HG02763 (cell line): ENCODE data around the gene TMEM54.

Source experiments
- ATAC-seq: cut with Tn5 transposase; IDR thresholded peaks from one replicate; pipeline ENCODE4 v1.9.1; 2021; ENCODE audit warnings: mild to moderate bottlenecking, moderate library complexity; ENCODE audit not compliant: unreplicated experiment

The TMEM54 gene

DNA sequence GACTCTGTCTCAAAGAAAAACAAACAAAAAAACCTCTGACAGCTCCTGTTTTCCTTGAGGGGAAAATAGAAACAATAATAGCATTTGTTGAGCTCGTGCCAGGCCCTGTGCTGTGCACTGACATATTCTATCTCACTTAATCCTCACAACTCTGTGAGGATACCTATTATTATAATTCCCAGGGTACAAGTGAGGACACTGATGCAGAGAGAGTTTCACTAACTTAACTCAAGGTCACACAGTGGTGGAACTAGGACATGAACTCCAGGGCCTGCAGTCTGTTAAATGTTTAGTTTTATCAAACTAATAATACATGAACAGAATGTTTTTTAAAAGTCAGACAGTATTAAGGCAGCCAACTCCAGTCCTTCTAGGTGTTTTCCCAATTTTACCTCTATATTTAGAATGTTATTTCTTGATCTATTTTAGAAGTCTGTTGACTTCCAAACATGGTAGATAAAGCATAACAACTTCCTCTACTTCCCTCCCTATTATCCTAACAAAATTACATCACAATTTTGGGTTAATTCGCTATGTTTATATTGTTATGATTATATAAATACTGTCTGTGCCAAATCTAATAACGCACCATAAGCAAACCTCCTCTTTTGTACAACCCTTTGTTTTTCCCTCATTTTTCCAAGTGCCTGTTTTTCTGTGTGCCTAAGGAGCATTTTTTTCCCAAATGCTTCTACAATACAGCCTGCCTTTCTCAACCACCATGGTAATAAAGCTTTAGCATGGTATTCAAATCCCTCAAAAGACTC is 35.4 kb downstream of the TMEM54 start:
- ATAC-seq = no peak

DNA sequence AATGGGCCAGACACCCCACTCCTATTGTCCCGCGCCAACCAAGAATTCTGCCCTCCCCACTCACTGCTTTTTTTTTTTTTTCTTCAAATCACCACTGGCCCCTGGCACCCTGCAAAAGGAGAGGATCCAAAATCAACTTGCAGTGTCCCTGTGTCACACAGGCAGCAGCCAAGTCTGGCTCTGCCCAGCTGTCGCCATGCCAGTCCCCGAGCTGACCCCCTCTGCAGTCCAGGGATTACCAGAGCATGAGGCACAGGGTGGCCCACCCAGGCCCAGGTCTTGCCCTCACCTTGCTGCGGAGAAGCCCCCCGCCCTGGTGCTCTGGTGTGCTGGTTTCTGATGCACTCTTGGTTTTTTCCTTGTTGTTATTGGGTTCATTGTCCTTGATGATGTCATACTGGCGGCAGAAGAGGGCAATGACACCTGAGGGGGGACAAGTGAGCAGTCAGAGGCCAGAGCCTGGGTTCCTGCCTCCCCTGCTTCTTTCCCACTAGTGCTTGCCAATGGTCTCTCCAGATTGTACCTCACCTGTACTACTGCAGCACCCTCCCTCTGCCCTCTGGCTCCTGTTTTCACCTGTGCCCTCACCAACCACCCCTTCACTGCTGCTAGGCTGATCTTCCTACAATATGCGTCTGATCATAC is 36.7 kb downstream of the TMEM54 start:
- ATAC-seq = no peak

DNA sequence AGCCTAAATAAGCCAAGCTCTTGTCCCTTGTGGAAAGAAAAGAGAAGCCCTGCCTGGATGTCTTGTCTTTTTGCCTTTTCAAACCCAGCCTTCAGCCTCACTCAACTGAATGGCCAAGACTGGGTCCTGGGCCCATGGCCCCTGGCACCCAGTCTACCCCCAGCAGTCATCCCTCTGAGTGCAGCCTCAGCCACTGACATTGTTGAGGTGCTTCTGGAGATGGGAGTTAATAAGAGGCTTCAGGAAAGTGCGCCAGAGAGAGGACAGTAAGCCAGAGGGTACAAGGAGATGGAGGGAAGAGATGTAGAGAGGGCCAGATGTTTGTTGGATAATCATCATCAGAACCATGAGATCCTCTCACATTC is 37.3 kb downstream of the TMEM54 start:
- ATAC-seq = no peak

DNA sequence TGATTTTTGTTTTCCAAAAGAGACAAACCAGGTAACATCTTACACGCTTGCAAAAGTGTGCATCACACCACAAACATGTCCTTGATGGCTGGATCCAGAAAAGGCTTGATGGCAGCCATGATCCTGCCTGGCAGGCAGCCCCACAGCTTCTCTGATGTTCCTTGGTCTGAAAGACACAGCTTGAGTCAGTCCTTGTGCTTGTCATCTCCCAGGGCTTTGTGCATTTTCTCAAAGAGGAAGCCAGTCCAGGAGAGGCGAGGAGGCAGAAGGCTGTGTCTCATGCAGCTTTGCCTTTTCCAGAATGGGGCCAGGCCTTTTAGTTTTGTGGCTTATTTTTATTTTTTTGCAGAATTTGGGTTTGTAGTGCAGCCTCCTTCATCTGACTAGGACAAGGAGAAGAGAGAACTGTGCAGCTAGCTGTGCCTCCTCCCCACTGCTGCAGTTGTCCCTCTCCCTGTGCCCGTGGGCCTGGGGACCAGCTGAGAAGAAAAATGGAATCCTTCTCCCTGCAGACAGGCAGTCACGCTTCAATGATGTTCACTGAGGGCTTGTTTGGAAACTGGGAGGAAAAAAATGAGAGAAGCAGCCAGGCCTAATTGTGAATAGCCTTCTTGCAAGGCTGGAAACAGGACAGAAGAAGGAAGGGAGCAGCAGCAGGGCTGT is 37.8 kb downstream of the TMEM54 start:
- no peak for ATAC-seq

DNA sequence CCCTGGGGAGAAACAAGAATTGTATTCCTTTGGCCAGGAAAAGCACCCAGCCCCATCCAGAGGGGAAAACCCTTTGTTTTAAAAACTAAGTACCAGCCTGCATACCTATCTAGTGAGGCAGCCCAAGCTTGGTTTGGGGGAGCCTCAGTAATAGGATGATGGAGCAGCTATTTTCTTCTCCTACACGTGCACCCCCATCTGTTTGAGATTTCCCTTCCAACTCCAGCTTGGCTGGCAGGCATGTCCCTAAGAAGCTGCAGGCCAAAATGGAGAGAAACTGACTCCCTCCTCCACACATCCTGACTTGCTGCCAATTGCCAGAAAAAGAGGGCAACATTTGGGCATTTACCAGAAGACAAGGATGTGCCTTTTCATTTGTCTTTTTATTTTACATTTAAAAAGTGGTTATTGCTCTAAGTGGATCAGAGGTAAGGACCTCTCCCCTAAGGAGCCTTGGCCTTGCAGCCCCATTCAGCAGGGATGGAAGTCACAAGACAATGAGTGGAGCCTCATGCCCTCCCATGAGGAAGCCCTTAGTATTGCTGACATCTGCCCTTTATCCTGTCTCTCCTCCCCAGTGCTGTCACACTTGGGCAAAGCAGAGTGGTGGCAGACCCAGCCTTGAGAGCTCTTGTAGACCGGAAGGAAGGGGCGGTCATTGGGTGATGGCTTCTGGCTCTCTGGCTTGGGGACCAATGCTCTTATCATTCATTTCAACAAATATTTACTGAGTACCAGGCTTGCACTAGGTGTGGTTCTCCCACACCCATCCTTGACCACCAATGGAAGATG is 39.1 kb downstream of the TMEM54 start:
- ATAC-seq = no peak

DNA sequence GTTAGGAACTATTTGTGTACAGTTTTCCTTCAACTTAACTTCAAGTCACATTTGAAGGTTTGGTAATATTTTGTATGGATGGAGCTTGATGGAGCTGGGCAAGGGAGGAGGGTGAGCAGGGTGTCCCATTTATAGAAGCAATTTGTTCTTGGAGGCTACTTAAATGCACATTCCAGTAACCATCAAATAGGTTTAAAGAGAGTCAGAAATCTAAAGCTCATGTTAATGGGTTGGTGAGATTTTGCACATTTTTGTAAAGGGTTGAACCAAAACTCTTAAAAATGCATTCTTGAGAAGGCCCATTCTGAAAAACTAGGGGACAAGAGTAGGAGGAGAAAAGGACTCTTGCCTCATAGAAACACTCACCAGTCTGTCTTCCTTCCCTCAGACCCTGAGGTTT is 40.6 kb downstream of the TMEM54 start:
- ATAC-seq = no peak

DNA sequence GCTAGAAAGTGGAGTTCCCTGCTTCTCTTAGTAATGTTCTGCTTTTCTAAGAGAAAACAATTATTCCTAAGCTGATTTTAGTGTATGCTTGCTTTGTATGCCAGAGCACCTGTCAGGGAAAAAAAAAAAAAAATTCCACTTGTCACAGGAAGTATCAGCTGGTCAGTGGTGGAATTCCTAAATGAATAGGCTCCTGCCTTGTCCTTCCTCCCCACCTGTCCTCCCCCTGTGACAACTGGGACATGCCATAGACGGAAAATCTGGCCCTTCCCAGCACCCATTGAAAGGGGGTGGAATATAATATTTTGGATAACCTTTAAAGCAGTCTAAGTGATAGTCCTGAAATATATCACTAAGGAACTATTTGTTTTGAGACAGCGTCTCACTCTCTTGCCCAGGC is 41.3 kb downstream of the TMEM54 start:
- no peak for ATAC-seq

DNA sequence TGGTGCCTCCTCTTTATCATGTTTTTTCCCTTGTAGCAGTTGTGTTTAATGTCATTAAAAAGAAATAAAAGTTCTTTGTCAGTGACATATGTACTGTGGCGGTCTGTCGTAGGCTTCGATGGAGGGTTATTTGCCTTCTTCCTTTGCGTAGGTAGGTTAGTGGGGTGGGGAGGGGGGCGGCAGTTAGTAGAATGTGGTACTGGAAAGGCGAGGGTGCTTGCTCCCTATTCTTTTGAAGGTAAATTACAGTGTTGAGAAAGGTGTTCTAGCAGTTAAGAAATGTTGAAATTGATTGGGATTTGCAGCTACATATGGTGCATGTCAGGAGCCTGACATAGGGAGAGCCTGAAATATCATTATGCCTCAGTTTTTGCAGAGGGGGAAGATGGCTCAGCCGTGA is 42.4 kb downstream of the TMEM54 start:
- no peak for ATAC-seq

DNA sequence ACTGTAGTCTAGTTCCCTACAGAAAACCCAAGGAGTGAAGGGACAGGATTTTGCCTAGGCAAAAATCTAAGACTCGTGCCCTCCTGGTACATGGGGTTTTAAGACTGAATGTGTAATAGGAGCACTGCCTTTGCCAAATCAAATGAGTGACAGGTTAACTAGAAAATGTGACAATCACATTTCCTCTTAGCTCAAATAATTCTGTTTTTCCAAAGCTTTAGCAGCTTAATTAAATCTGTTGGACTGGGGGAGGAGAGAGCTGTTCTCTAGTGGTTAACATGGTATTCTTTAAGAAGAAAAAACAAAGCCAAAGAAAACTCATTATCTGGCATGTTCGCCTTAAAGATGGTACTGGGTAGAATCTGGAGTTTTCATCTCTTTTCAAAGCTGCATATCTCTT is 43.1 kb downstream of the TMEM54 start:
- ATAC-seq = no peak

DNA sequence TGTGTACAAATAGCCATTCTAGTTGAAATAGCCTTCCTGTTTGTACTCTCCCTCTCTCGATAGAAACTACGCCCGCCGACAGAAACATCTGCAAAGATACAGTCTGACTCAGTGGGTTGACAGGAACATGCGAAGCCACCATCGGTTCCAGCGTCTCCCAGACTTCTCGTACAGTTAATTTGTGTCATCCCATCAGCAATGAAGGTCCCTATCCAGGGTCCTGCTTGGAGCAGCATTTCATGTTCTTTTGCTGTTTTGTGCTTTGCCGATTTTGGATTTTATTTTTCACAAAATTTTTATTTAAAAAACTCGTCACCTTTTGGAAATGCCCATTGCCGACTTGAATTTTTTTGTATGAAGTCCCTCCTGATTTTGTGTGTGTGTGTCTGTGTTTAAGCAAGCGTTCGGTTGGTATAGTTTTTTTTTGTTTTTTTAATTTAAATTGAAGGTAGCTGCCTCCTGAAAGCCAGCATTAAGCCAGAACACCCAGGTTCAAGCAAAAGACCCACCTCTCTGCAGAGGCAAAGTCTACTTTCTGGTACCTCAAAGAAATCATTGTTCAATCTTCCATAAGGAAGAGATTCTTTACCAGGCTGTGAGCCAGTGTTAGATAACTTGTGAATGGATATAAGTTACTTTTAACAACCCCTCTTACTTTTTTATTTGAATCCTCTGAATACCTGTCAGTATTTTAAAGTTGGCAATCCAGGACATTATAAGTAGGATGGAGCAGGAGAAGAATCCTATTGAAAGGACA is 45.1 kb downstream of the TMEM54 start:
- ATAC-seq = no peak

DNA sequence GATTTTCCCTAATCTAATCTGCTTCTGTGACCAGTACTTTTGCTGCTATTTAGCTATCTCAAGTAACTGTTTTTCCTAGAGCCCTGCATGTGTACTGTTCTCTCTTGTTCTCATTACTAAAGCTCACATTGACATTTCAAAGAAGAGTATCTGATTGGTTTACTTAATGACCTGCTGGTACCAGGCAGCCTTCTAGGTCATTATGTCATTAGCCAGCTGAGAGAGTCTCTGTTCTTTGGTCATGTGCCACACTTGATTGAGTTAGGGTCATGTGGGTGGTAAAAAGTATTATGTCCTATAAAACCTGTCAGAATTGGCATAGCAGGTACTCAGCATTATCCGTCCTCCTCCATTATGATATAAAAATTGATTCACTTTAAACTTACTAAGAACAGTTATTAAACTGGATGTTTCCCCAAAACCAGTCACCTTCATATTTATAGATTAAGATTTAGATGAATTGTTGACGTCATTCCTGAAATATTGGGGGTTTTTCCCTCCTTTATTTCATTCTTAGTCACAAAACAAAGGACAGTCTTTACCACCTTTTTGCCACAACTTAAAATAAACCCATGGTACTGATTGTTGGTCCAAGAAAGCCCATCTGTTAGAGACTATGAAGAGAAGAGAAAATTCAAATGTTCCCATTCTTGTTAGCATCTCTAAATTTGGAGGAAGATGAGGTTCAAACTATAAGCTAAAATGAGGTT is 52.7 kb downstream of the TMEM54 start:
- ATAC-seq = no peak
